KOPT-K1 (cell line): ENCODE results near the gene C16orf89.
"Not testable (repeated sequence)": the region's sequence is repeated elsewhere in the genome, so short reads cannot be mapped to it uniquely, and the experiment has no call there.

Source experiments
- H3K27ac ChIP-seq: fragments of 200-600 bp; sonication (generic); 2 replicates; pipeline ENCODE4 v1.5.1; 2016; ENCODE audit warnings: antibody characterized with exemption, mild to moderate bottlenecking, low read depth, low read length; ENCODE audit not compliant: poor library complexity, severe bottlenecking
- H3K36me3 ChIP-seq: fragments of 200-600 bp; sonication (generic); 2 replicates; pipeline ENCODE4 v1.5.1; 2017; ENCODE audit warnings: antibody characterized with exemption, mild to moderate bottlenecking, low read length, moderate library complexity; ENCODE audit not compliant: insufficient read depth
- H3K9me3 ChIP-seq: fragments of 200-600 bp; sonication (generic); 2 replicates; pipeline ENCODE4 v1.5.1; 2017; ENCODE audit warnings: antibody characterized with exemption, low read length, mild to moderate bottlenecking; ENCODE audit not compliant: insufficient read depth, poor library complexity, severe bottlenecking

The C16orf89 gene

DNA sequence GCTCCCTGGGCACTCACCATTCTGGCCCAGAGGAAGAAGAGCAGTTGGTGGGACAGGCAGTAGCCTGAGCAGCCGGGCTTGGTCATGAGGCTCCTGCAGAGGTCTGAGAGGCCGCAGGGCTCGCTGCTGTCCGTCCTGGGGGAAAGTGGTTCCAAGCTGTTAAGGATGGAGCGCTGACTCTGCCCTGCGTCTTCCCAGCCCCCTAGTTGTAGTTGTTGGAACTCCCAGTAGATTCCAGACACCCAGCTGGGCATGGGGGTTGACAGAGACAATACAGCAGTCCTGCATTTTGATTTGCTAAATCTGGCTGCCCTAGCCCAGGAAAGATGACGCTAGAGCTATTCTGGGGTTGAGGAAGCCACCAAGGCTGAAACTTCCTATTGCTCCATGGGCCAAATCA, 7.3 kb downstream of the C16orf89 start:
- no peaks in the 10 kb centered on the region for H3K36me3 ChIP-seq
- H3K9me3 ChIP-seq = no peaks in the 10 kb centered on the region
- no peak overlapping the region for H3K27ac ChIP-seq

DNA sequence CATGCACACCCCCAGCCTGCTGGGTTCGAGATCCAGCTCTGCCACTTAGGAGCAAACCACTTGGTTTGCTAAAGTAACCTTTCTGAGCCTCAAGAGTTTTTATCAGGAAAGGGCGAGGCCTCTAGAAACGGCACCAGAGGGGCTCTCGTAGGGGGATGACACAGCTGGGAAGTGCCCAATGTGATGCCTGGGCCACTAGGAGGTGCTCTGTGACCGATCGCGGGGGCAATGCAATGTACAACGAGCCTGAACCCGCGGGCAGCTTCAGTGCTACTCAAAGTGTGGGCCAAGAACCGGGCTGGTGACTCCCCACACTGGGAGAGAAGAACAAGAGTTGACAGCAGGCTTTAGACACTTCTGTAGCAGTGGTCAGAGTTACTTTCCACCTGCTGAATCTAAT, 9.4 kb downstream of the C16orf89 start:
- Histone ChIP-seq H3K9me3 (no peaks in the 10 kb centered on the region), H3K27ac (no peak overlapping the region), H3K36me3 (no peaks in the 10 kb centered on the region)

DNA sequence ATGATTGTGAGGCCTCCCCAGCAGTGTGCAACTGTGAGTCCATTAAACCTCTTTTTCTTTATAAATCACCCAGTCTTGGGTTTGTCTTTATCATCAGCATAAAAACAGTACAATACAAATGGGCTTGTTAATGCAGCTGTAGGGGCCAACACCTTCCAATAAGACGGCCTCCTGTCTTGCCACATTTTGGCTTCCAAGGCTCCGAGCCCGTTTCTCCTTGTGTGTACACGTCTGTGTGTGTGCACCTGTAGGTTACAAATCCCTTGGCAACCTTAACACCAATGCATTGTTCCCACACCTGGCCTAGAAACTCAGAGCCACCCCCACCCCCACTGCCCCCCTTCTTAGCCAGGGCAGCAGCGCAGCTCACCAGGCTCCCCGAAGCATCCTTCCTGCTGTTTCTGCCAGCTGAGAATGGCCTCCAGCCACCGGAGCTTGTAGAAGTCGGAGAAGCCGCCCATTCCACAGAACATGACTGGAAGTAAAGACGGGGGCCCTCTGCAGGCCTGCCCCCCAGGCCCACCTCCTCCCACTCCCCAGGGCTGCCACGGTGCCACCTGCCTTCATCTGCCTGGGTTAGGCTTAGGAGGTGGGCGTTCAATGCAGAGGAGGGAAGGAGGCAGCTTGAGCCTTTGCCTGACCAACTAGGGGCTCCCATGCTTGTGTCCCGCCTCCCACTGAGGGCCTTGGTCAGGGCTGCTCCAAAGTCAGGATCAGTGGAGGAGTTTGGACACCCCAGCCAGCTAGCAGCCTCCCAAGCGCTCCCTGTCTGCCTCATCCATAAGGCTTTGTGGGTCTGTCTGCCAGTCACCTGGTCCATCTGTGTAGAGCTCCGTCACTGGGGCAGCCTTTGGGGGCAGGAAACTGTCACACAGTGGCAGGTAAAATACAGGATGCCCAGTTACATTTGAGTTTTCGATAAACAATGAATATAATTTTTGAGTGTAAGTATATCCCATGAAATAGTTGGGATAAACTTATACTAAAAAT, 10.6 kb downstream of the C16orf89 start:
- H3K9me3 ChIP-seq = peaks cover 7% of the 10 kb centered on the region
- H3K27ac ChIP-seq = no peak overlapping the region

DNA sequence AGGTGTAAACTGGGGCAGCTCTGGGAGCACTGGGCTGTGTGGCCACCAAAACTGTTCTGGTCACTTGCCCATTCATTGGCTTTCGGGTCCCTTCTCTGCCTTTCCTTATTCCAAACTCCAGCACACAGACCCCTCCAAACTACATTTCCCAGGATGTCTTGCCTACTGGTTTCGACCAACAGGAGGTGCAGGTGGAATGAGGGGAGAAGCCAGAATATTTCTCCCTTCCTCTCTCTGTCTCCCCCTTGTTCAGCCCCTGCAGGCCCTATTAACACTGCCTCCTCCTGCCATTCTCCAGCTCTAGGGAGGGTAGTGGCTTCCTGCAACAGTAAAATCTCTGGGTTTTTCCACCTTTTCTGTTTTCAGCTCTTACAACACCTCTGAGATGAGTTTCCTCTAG, 18.8 kb downstream of the C16orf89 start:
- Histone ChIP-seq H3K27ac (no peak overlapping the region), H3K36me3 (no peaks in the 10 kb centered on the region), H3K9me3 (peaks cover 7% of the 10 kb centered on the region)

More for the DNA sequence above, 10.6 kb downstream of the C16orf89 start:
- H3K36me3 ChIP-seq = no peaks in the 10 kb centered on the region

DNA sequence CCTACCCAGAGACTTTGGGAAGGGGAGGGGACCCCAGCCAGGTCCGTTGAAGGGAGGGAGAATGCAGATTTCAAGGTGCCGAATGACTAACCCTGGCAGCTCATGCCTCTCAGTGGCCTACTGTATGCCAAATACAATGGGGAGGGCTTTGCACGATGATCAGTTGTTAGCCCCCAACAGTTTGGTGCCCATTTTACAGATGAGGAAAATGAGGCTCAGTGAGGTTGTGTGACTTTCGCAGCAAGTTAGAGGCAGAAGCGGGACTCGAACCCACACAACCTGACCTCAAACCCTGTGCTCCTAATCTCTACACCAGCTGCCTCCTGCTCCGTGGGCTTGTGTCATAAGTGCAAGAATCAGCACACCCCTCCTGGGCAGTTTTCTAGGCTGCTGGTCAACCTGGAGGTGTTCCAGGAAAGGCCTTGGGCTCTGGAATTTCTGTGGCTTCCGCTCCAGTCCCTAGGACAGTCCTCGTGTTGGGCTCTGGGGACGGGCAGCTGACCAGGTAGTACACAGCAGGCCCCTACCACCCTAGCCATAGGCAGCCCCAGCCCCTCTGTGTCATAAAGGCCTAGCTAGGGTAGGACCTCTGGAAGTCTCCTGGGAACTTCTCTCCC, 20.1 kb downstream of the C16orf89 start:
- peaks cover 2% of the 10 kb centered on the region for H3K9me3 ChIP-seq

DNA sequence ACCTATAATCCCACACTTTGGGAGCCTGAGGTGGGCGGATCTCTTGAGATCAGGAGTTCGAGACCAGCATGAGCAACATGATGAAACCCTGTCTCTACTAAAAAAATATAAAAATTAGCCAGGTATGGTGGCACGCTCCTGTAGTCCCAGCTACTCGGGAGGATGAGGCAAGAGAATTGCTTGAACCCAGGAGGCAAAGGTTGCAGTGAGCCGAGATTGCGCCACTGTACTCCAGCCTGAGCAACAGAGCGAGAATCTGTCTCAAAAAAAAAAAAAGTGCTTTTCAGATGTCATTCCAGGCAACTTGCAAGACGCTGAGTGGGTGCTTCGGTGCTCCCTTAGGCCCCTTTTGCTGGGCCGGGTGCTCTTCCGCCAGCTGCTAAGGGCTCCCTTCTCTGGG, 21.2 kb downstream of the C16orf89 start:
- H3K9me3 ChIP-seq, H3K27ac ChIP-seq, H3K36me3 ChIP-seq: not testable (repeated sequence)

More for the DNA sequence above, 20.1 kb downstream of the C16orf89 start:
- Histone ChIP-seq H3K36me3 (no peaks in the 10 kb centered on the region), H3K27ac (no peak overlapping the region)

DNA sequence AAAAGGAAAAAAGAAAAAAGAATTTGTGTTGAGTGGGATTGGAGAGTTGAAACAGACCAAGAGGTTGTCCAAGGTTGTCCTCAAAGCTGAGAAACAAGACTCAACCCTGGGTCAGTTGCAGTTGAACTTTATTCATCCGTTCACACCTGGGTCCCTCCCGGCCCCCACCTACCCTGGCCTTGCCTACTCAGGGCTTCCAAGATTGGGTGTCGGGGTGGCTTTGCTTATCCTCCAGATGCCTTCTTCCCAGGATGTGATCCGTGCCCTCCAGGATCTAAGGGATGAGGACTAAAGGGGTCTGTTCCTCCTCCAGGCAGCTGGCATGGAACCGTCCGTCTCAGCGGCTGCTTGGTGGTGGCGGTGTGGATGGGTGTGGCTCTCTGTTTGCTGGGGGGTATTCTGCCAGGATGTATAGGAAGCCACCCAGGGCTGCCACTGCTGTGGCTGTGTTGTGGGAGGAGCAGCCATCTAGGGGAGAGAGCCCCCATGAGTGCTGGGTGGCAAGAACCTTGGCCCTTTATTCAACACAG, 21.7 kb downstream of the C16orf89 start:
- Histone ChIP-seq H3K9me3 (no peaks in the 10 kb centered on the region), H3K36me3 (no peaks in the 10 kb centered on the region), H3K27ac (no peak overlapping the region)

DNA sequence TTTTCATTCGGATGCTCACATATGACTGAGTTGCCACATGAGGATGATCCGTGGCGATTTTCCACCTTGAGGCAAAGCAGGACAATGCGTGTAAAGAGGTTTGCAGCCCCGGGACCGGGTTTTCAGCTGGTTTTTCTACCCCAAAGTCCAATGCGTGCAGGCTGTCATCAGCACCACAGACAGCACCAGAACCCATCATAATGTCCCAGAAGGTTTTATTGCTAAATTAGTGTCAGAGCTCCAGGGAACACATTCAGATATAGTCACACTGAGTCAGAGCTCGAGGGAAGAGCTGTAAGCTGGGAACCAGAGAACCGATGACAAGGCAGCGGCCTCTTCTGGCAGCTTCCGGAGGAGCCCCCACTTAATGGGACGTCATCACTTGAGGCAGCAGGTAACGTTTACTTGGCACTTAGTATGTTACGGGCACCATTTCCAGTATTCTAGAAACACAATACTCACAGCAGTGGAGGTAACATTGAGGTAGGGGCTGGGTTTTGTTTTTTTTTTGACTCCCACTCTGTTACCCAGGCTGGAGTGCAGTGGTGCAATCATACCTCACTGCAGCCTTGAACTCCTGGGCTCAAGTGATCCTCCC, 23.1 kb downstream of the C16orf89 start:
- H3K9me3 ChIP-seq = no peaks in the 10 kb centered on the region
- H3K36me3 ChIP-seq = no peaks in the 10 kb centered on the region
- H3K27ac ChIP-seq = no peak overlapping the region

DNA sequence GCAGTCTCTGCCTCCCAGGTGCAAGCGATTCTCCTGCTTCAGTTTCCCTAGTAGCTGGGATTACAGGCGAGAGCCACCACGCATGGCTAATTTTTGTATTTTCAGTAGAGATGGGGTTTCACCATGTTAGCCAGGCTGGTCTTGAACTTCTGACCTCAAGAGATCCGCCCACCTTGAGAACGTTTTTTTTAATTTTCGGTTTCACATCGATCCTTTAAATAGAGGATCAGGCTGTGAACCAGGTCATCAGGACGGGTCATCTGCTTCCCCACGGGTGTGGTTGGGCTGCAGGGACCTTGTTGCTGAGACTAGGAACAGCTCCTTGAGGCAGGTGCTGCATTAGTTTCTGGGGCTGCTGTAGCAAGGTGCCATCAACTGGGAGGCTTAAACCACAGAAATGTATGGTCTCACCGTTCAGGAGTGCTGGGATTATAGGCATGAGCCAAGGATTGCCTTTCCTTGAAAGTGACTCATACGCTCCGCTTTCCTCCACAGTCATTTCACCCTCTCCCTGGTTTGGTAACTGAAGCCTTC, 24.1 kb downstream of the C16orf89 start:
- Histone ChIP-seq H3K9me3 (no peaks in the 10 kb centered on the region), H3K36me3 (no peaks in the 10 kb centered on the region), H3K27ac (no peak overlapping the region)

DNA sequence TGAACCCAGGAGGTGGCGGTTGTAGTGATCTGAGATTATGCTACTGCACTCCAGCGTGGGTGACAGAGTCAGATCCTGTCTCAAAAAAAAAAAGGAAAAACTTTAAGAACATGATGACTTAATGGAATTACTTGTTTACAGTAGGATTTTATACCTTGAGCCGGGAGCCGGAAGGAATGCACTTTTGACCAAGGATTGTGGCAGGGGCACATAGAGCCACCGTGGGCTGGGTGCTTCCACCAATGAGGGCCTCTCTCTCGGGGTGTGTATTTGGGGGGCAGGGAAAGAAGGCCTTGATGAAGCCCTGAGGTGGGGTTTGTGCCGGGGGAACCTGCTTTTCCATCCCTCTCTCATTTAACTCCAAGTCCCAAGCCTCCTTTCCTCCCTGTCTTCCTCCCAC, 25.3 kb downstream of the C16orf89 start:
- Histone ChIP-seq H3K36me3 (no peaks in the 10 kb centered on the region), H3K9me3 (no peaks in the 10 kb centered on the region), H3K27ac (no peak overlapping the region)

DNA sequence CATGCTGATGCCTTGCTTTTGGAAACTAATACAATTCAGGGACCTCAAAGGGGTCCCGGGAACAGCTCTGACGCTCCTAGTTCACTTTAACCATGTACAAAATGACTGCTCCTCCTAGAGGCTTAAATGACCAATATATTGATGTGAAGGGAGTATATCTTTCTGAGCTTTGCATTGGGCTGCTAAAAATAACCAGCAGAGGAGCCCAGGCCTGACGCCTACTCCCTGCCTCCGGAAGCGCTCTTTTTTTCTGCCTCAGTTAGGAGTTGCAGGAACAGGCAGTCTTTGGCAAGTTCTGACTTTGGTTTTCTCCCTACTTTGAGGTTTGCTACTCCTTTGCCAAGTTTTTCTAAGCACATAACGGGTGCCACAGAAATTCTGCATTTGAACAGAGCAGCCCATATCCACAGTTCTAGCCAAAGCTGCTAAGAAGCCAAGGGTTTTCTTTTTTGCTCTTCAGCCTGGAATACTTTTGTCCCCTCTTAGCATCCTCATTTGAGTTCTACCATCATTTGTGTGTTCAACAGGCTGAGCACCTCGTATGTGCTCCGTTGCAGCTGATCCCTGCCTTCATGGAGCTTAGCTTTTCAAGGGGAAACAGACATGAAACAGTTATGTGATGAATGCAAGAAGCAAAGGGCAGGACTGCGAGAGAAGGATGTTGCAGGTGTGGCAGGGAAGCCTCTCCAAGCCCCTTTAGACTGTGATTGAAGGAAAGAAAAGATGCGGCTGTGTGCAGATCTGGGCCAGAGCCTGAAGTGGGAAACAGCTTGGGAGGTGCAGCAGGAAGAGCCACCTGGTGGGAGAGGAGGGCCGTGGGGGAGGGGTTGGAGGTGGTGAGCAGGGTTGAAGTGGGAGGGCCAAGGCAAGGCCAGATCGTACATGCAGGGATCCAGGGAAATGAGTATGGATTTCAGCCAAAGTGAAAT, 29.3 kb downstream of the C16orf89 start:
- Histone ChIP-seq H3K9me3 (no peaks in the 10 kb centered on the region), H3K27ac (no peak overlapping the region), H3K36me3 (no peaks in the 10 kb centered on the region)

DNA sequence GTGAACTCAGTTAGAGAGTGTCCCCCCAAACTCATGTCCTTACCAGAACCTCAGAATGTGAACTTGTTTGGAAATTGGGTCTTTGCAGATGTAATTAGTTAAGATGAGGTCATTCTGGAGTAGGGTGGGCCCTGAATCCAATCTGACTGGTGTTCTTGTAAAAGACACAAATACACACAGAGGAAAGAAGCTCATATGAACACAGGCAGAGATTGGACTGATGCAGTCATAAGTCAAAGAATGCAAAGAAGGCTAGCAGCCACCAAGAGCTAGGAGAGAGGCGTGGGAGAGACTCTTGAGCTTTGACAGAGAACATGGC, 29.9 kb downstream of the C16orf89 start:
- Histone ChIP-seq H3K27ac (no peak overlapping the region), H3K9me3 (no peaks in the 10 kb centered on the region), H3K36me3 (no peaks in the 10 kb centered on the region)

DNA sequence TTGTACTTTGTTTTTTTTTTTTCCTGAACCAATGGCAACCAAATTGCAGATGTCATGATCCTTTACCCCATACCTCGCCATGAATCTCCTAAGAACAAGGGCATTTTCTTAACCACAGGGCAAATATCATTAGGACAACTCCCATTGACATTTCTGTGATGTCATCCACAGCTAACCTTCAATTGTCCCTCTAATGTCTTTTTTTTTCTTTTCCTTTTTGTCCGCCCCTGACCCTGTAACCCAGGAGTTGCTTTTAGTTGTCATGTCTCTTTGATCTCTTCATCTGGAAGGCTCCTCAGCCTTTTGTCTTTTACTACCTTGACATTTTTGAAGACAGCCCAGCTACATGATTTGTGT, 31.6 kb downstream of the C16orf89 start:
- H3K27ac ChIP-seq = peak overlapping the region; percentile 28
- H3K9me3 ChIP-seq = no peaks in the 10 kb centered on the region
- H3K36me3 ChIP-seq = no peaks in the 10 kb centered on the region
